Fibroblast of lung (primary cell): ENCODE measurements around the gene SEPTIN5.

Experiments used
- CTCF ChIP-seq, 2 donors: IDR thresholded peaks in 1 of 2; conservative IDR thresholded peaks in 1 of 2; 1 replicate in 1 of 2; 2 replicates in 1 of 2; pipeline ENCODE4 v1.5.1; 2011 to 2012; ENCODE audit warnings: low read length in 2 of 2, control low read depth in 1 of 2, inconsistent platforms in 1 of 2, low read depth in 1 of 2, mild to moderate bottlenecking in 1 of 2
- EZH2 ChIP-seq: IDR thresholded peaks from 2 replicates; pipeline ENCODE4 v1.5.1; 2012; ENCODE audit warnings: low read length, control low read depth, mild to moderate bottlenecking; ENCODE audit errors: missing control alignments

GRCh38 chr22:19743651-19744050, 29.3 kb downstream of the SEPTIN5 start:
- TF ChIP-seq CTCF (conservative IDR thresholded peaks at IDR 0.05 in 1 of 2, IDR thresholded peaks at IDR 0.05 in 1 of 2; ENCODE audit: low read depth in 1 of 2, low read length in 2 of 2) (no peak), EZH2 (no peak)
